ENCODE data around the gene C17orf50.

GRCh38 chr17:35727635-35728034 is 33.1 kb upstream of the C17orf50 start:
- TF ChIP-seq CTCF (IDR thresholded peaks at IDR 0.05), result no peak
- no peak for TF ChIP-seq POLR2A (IDR thresholded peaks at IDR 0.05)
